IPS-15b (cell line): Measurements from ENCODE around the gene CAPZA1.

Experiments
- H3K27me3 ChIP-seq: one replicate; pipeline ENCODE4 v1.6.1; 2013; ENCODE audit warnings: low read length; ENCODE audit not compliant: control insufficient read depth, insufficient read depth
- H3K36me3 ChIP-seq: one replicate; pipeline ENCODE4 v1.6.1; 2013; ENCODE audit warnings: low read length; ENCODE audit not compliant: control insufficient read depth, insufficient read depth
- H3K4me1 ChIP-seq: one replicate; pipeline ENCODE4 v1.6.1; 2013; ENCODE audit warnings: mild to moderate bottlenecking, low read length; ENCODE audit not compliant: control insufficient read depth, insufficient read depth
- H3K4me3 ChIP-seq: one replicate; pipeline ENCODE4 v1.5.1; 2013; ENCODE audit warnings: low read depth, low read length
- H3K9ac ChIP-seq: one replicate; pipeline ENCODE4 v1.6.1; 2013; ENCODE audit warnings: low read depth, mild to moderate bottlenecking, low read length
- H3K9me3 ChIP-seq: one replicate; pipeline ENCODE4 v1.6.1; 2013; ENCODE audit warnings: mild to moderate bottlenecking, low read length; ENCODE audit not compliant: control insufficient read depth, insufficient read depth

The CAPZA1 gene

GRCh38 chr1:112697781-112698201, 78.2 kb downstream of the CAPZA1 start:
- Histone ChIP-seq H3K9me3 (no peaks in the 10 kb centered on the region), H3K27me3 (peaks cover 48% of the 10 kb centered on the region), H3K36me3 (peaks cover 20% of the 10 kb centered on the region), H3K4me3 (no peak overlapping the region), H3K9ac (no peak overlapping the region), H3K4me1 (peaks cover 27% of the 10 kb centered on the region)

- H3K9me3 ChIP-seq: no peaks in the 10 kb centered on the region
- peaks cover 56% of the 10 kb centered on the region for H3K27me3 ChIP-seq
- peaks cover 21% of the 10 kb centered on the region for H3K36me3 ChIP-seq
- H3K9ac ChIP-seq: no peak overlapping the region
- H3K4me1 ChIP-seq: peaks cover 32% of the 10 kb centered on the region
- H3K4me3 ChIP-seq: peak overlapping the region; percentile 13
These were observed 79.0 kb downstream of the CAPZA1 start for GRCh38 chr1:112698366-112699310.

GRCh38 chr1:112699425-112700144, 80.0 kb downstream of the CAPZA1 start:
- Histone ChIP-seq H3K4me3 (no peak overlapping the region), H3K9me3 (no peaks in the 10 kb centered on the region), H3K4me1 (peaks cover 37% of the 10 kb centered on the region), H3K27me3 (peaks cover 66% of the 10 kb centered on the region), H3K36me3 (peaks cover 17% of the 10 kb centered on the region), H3K9ac (no peak overlapping the region)

DNA sequence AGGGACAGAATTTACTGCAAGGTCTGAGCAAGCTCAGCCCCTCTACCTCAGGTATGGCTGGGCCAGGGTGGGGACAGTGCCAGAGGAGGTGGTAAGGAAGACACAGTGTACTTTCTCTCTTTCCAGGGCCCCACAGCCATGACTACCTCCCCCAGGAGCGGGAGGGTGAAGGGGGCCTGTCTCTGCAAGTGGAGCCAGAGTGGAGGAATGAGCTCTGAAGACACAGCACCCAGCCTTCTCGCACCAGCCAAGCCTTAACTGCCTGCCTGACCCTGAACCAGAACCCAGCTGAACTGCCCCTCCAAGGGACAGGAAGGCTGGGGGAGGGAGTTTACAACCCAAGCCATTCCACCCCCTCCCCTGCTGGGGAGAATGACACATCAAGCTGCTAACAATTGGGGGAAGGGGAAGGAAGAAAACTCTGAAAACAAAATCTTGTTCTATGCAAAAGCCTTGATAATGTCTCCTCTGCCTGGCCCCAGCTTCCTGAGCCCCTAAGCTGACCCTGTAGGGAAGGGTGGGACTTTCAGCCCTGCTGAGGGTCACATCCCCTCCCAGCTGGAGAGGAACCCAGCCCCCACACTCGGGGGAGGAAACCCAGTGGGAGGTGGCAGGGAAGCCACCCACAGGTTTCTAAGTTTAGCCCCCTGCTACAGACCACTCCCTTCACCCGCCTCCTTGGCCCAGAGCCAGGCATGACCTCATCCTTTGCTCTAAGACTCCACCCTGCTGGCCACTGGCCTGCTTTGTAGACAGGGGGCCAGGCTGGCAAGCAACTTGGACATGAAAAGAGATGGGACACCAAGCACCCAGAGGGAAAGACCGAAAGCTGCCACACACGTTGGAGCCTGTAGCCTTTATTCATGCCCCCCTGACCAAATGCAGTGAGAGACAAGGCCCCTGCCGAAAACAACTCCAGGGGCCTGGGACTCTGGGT, 80.9 kb downstream of the CAPZA1 start:
- Histone ChIP-seq H3K4me1 (peaks cover 43% of the 10 kb centered on the region), H3K9me3 (no peaks in the 10 kb centered on the region), H3K4me3 (peak overlapping the region; percentile 8), H3K36me3 (peaks cover 11% of the 10 kb centered on the region), H3K9ac (no peak overlapping the region), H3K27me3 (peaks cover 71% of the 10 kb centered on the region)

DNA sequence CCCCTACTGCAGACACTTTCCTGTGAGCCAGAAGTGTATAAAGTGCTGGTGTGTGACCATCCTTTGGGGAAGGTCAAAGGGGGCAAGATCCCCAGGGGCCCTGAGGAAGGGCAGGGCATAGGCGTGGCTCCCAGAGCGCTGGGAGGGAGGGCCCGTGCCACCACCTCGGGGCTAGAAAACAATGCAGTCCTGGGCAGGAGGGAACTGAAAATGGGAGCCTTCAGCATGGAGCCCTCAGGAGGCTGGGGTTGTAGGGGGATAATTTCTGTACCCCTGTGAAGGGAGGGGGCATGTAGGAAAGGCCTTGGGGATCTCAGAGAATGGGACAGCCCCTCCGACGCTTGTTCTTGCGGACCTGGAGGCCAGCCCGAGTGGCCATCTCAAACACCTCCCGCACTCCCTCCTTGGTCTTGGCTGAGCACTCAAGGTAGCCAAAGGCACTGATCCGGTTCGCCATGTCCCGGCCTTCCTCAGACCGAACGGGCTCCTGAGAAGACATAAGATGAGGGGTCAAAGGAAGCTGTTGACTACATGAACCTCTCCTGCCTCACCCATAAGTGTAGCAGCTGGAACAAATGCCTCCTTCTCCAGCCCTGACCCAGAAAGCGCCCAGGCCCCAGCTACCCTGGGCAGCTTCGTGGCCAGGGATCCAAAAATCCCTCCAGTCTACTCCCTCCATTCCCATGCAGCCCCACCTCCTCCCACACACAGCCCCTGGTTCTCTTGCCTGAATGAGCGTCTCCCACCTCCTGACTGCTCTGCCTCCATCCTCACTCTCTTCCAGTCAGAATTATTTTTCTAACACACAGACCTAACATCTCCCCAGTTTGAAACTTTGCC, 81.8 kb downstream of the CAPZA1 start:
- H3K9ac ChIP-seq: no peak overlapping the region
- peaks cover 76% of the 10 kb centered on the region for H3K27me3 ChIP-seq
- peaks cover 10% of the 10 kb centered on the region for H3K36me3 ChIP-seq
- no peaks in the 10 kb centered on the region for H3K9me3 ChIP-seq
- peaks cover 47% of the 10 kb centered on the region for H3K4me1 ChIP-seq
- no peak overlapping the region for H3K4me3 ChIP-seq

- H3K4me3 ChIP-seq: no peak overlapping the region
- peaks cover 5% of the 10 kb centered on the region for H3K36me3 ChIP-seq
- peaks cover 47% of the 10 kb centered on the region for H3K4me1 ChIP-seq
- H3K9me3 ChIP-seq: no peaks in the 10 kb centered on the region
- no peak overlapping the region for H3K9ac ChIP-seq
- H3K27me3 ChIP-seq: peaks cover 71% of the 10 kb centered on the region
These were observed 82.4 kb downstream of the CAPZA1 start for GRCh38 chr1:112702067-112702395.

- Histone ChIP-seq H3K9ac (no peak overlapping the region), H3K27me3 (peaks cover 72% of the 10 kb centered on the region), H3K9me3 (no peaks in the 10 kb centered on the region), H3K4me3 (no peak overlapping the region), H3K4me1 (peaks cover 49% of the 10 kb centered on the region), H3K36me3 (peaks cover 5% of the 10 kb centered on the region)
These were observed 83.0 kb downstream of the CAPZA1 start for GRCh38 chr1:112702420-112703261.

- Histone ChIP-seq H3K4me1 (peaks cover 44% of the 10 kb centered on the region), H3K4me3 (no peak overlapping the region), H3K9me3 (no peaks in the 10 kb centered on the region), H3K9ac (no peak overlapping the region), H3K27me3 (peaks cover 75% of the 10 kb centered on the region), H3K36me3 (peaks cover 5% of the 10 kb centered on the region)
These were observed 84.1 kb downstream of the CAPZA1 start for GRCh38 chr1:112703706-112704105.

DNA sequence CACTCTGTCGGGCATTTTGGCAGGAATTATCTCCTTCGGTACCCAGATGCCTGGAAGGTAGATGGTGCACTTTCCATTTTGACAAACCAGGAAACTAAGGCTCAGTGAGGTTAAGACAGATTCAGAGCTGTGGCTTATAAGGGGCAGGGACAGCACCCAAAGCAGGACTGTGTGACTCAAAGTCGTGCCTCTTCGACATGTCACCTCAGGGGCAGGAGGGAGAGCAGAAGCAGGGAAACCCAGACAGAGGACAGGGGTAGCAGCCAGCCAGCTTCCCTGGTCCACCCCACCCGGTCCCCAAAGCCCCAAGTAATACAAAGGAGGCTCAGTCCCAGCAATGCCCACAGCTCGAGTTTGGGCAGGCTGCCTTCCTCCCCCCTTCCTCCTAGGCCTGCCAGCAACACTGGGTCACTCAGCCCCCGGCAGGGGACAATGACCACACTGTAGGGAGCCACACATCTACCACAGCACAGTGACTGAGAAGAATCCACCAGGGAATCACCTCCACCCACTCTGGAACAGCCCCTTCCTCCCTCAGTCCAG, 84.8 kb downstream of the CAPZA1 start:
- H3K9me3 ChIP-seq: no peaks in the 10 kb centered on the region
- peaks cover 76% of the 10 kb centered on the region for H3K27me3 ChIP-seq
- peak overlapping the region; percentile 64 for H3K4me3 ChIP-seq
- H3K4me1 ChIP-seq: peaks cover 41% of the 10 kb centered on the region
- peaks cover 5% of the 10 kb centered on the region for H3K36me3 ChIP-seq
- no peak overlapping the region for H3K9ac ChIP-seq
